Measurements from ENCODE around the gene AMIGO3.

DNA sequence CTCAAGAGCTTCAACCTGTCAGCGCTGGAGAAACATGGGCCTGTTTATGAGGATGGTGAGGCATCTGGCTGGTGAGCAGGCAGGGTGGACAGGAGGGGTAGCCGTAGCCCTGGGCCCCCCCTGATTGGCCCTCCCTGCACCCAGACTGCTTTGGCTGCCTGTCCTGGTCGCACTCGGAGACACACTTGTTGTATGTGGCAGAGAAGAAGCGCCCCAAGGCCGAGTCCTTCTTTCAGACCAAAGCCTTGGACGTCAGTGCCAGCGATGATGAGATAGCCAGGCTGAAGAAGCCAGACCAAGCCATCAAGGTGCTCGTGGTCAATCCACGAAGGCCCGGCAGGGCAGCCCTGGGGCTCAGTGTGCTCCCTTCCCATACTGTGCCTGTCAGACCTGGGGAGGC, 43.6 kb downstream of the AMIGO3 start:
- TF ChIP-seq POLR2AphosphoS5 (IDR thresholded peaks at IDR 0.05; ENCODE audit: low read length) (no peak), SREBF2 (IDR thresholded peaks at IDR 0.05; ENCODE audit: low read length) (no peak), EZH2 (IDR thresholded peaks at IDR 0.05; ENCODE audit: borderline replicate concordance, control insufficient read depth, low read depth, low read length) (no peak), MAX (IDR thresholded peaks at IDR 0.05; ENCODE audit: low read depth, low read length) (no peak), CTCF (IDR thresholded peaks at IDR 0.05 in 2 of 3, conservative IDR thresholded peaks at IDR 0.05 in 1 of 3; ENCODE audit: control insufficient read depth in 2 of 3, extremely low read depth in 1 of 3, insufficient read depth in 1 of 3, low read depth in 3 of 3, low read length in 3 of 3) (no peak), EP300 (IDR thresholded peaks at IDR 0.05; ENCODE audit: borderline replicate concordance in 1 of 2, control insufficient read depth in 1 of 2, low read depth in 2 of 2, low read length in 2 of 2) (no peak)
- TF ChIP-seq, protein P1, sequence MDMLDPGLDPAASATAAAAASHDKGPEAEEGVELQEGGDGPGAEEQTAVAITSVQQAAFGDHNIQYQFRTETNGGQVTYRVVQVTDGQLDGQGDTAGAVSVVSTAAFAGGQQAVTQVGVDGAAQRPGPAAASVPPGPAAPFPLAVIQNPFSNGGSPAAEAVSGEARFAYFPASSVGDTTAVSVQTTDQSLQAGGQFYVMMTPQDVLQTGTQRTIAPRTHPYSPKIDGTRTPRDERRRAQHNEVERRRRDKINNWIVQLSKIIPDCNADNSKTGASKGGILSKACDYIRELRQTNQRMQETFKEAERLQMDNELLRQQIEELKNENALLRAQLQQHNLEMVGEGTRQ (IDR thresholded peaks at IDR 0.05; ENCODE audit: borderline replicate concordance, low read depth, low read length), result no peak

All from GM12878 (cell line).